ENCODE data around the gene ZNF488.
A peak's percentile ranks its signal among the peaks of the same experiment; 100 is the strongest.
"Not testable (repeated sequence)": the region's sequence is repeated elsewhere in the genome, so short reads cannot be mapped to it uniquely, and the experiment has no call there.

Gene ZNF488

DNA sequence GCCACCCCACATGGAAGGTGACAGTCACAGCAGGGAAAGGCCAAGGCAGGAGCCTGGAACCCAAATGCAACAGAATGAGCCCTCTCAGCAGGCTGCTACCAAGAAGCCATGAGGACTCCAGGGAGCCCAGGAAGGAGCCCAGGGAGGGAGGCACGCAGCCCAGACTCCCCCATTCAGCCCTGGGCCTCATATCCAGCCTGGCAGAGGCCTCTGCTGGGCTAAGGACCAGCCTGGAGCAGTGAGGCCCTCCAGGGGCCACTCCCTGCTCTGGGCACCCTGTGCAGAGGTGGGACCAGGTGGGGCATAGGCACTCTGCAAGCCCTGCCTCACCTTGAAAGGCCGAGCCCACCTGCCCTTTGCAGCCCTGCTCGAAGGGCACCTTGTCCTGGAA, 25.8 kb upstream of the ZNF488 start:
- DNase-seq = no peak

DNA sequence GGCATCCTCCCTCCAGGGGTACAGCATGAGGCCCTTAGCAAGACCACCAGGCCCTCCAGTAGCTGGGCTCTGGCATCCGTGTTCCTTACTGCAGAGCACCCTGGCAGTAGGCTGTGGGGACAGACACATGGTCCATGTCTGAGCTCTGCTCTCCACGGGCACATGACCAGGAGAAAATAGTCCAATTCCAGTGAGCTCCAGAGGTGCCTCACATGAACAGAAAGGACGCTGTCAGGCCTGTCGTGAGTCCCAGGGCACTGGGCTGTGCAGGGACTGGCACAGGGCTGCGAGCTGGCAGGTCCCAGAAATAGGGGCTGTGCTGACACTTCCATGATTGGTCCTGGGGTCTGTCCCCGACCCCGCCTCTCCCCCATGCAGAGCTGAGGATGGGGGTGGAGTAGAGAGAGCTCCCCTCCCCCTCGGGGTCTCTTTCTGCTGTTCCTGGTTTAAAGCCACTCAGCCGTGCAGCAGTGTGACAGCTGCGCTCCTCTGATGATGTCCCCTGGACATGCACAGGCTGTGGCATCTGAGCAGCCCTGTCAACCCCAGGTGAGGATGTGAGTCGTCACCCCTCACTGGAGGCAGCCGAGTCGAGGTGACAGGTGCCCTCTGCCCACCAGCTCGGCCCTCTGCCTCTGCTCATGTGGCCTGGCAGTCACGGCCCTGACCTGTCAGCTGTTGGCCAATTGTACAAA, 25.2 kb upstream of the ZNF488 start:
- no peak for DNase-seq

DNA sequence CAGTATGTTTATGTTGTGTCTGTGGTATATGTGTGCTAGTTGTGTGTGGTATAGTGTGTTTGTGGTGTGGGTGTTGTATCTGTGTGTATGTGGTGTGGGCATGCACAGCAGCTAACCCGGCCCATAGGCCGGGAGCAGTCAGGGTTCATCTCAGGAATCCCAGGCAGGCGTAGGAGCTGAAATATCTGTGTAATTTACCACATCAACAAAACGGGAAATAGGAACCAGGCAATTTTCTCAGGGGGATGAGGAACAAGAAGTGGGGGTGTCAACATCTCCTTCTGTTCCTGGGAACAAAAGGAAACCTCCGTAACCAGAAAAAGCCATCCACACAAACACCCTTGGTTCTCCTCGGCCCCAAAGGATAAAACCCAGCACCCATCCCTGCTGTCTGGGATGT, 24.5 kb upstream of the ZNF488 start:
- no peak for DNase-seq

DNA sequence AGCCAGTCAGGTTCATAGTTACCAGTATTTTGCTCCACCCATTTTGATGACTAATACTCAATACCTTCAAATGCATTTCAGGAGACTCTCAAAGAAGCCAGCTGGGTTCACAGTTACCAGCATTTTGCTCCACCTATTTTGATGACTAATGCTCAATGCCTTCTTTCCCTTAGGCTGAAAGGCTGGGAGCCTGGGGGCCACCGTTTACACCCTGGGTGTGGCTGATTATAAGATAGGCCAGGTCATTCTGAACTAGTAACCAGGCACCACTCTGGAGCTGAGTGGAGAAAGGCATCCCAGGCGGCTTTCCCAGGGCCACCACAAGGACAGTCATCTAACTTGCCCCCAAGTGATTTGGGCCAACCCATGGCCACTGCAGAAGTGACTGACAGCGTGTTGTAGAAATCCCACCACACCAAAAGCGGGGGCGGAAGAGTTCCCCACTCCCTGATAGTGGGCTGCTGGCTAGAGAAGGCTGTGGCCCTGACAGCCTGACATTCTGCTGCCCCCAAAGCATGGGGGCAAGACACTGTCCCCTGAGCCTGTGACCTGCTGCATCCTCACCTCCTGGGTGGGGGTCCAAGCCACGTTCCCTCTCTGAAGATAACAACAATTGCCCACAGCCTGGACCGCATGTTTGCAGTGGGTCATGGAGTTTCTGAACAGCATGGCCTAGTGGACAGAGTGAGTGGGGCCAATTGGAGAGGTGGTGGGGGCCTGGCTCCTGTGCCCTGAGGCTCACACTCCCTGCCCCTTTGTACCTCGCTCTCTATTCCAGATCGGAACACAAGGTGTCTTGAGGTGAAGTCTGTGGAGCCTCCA, 23.0 kb upstream of the ZNF488 start:
- DNase-seq = no peak

DNA sequence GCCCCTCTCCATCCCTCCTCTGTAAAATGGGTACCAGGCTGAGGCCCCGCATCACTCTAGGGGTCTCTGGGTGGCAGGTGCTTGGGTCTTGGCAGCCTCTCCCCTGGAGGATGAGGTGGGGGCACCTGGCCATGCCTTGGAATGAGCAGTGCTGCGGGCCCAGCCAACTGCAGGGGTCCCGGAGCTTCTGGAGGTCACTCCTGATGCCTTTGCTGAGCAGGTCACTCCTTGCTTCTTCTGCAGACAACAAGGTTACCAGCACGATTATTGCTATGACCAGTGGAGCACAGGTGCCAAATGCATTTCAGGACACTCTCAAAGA, 22.4 kb upstream of the ZNF488 start:
- DNase-seq = no peak

DNA sequence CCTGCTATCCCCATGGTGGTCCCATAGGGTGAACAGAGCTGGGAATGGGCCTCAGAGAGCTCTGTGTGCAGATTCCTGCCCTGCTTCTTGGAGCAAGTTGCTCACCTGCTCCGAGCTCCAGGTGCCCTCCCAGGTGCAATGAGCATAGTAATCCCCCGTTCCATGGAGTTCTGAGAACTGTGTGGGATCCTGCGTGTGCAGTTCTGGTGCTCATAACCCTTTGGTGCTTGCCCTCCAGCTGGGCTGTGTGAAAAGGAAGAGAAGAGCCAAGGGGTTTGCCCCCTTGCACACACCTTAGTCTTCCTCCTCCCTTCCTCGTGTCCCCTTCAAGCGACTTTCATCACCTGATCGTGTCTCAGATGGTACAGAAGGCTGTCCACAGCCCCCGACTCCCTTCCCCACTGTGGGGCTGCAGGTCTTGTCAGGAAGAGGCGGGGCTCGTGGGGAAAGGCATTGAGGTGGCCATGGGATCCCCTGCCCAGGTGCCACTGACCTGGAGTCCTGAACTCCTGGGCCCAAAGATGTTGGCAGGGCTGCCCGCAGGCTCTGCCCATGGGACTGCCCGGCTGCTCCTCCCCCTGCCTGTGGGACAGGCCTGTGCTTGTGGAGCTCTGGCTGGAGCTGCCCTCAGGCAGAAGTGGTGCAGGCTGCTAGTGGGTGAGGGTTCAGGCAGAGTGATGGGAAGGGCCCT, 21.9 kb upstream of the ZNF488 start:
- no peak for DNase-seq

DNA sequence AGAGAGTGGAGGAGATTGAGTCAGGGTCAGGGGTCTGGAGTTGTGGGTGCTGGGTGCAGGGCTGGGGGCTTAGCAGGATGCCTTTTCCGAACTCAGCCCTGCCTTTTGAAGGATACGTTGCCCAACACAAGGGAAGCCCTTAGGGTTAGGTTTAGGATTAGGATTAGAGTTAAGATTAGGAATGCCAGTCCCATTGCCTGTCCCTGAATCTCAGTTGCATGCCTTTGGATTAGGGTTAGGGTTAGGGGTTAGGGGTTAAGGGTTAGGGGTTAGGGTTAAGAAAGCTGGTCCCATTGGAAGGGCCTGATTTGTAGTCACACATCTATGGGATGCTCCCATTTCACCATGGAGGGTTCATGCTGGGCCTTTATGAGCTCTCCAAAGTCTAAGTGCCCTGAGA, 20.8 kb upstream of the ZNF488 start:
- no peak for DNase-seq

DNA sequence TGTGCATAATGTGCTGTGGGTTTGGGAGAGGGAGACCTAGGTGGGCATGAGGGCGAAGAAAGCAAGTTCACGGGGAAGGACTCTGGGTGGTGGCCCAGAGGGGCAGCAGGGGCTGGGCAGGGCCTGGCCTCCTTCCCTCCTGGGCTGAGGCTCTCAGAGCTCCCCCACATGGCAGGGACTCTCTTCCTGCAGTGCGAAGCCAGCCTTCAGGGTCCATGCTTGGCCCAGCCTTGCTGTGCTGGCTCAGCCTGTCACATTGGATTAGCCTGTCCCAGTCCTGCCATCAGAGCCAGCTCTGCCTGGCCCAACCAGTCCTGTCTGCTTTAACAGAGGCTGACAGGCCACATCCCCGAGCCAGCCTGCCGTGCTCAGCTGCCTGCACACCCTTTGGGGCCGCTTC, 20.4 kb upstream of the ZNF488 start:
- no peak for DNase-seq

DNA sequence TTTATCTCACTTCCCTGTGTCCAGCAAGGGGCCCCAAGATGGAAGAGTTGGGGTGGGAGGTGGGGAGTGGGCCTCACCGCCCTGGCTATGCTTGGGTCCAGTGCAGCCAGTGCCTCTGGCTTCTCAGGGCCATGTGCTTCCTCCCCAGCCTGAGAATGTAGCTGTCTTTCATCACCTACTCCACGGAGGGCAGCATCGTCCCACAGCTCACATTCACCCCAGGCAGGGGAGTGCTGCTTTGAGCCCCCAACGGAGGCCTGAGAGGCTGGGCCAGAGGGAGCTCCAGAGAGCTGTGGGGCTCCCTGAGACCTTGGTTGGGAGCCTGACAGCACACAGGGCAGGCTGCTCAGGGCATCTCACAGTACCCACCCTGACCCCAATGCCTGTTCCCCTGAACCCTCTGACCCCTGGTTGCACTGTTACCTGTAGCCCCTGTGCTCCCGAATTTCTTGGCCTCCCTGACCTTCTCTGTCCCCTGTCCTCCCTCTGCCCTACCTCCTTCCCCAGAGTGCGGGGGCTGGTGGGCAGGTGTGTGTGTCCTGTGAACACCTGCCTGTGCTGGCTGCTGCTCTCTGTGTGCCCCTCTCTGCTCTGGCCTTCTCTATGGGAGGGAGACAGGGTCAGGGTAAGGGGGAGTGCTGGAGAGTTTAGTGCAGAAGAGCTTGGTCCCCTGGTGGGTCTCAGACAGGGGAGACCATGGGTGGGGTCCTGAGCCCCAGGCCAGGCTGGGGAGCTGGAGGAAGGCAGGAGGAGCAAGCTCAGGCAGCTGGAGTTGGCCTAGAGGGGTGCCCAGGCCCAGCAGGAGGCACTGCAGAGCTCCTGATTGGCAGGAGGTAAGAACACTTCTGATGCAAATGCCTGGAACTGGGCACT, 19.6 kb upstream of the ZNF488 start:
- no peak for DNase-seq

DNA sequence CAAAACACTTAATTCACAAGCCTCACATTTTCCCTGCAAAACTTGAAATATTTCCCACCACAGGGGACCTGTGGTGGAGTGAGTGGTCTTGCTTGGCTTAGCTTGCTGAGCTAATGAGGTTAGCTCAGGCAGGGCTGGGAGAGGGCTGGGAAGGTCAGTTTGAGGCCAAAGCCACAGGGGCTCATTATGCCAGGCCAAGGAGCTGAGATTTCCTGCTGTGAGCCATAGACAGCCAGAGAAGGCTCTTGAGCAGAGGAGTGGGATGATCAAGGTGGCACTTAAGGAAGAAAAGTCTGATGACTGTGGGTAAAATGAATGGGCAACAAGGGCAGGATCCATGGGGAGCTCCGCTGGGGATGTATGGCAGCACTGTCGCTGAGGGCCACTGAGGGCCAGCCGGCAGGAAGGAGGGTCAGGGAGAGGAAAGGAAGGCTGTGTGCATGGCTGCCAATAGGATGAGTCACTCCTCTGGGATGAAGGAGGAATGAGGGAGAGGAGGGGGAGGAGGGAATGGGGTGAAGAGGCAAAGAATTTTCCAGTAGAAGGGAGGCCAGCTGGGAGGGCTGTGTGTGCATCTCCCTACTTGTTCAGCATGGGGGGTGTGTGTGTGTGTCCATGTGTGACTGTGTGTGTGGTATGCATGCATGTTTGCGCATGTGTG, 18.7 kb upstream of the ZNF488 start:
- no peak for DNase-seq

DNA sequence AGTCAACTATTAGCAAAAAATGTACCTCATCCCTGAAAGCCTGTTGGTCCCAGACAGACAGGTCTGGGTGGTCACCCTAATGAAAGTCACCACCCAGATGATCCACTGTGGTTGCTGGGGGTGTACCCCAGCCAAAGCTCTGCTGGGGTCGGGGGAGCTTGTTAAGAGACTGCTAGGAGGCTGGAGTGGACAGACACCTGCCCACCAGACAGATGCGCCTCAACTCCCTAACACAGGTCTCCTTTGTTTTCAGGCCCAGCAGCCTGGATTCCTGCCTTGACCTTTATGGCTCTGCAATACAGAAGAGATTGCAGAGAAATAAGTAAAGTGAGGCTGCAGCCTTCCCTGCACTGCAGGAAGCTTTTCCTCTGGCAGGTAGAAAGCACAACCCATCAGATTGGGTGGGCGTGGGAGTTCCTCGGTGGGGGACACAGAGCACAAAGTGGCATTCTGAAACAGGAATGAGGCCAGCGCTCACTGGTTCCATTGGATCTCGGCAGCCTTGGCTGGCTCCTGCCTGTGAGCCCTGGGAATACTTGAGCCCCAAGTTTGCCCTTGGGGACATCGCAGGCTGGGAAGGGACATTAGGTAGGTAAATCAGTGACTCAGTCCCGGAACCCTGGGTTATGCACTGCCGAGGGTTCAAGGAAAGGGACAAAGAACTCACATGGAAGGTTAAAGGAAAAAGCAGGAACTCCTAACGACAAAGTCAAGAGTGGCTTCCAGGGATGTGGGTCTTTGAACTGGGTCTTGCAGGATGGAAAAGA, 18.0 kb upstream of the ZNF488 start:
- DNase-seq = no peak

DNA sequence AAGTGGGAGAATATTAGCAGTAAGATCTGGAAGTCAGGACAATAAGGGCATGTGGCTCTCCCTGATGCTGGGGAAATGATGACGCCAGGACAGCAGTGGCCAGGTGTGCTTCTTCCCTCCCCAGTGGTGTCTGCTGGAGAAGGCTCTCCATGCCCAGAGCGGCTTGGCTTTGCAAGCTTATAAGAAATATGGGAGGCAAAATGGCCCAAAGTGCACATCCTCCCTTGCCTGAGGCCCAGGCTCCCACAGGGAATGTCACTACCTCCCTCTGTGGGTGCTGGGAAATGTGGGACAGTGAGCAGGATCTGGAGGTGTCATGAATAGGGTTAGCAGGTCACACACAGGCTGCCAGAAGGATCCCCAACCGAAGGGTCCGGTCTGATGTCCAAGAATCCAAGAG, 17.1 kb upstream of the ZNF488 start:
- no peak for DNase-seq

DNA sequence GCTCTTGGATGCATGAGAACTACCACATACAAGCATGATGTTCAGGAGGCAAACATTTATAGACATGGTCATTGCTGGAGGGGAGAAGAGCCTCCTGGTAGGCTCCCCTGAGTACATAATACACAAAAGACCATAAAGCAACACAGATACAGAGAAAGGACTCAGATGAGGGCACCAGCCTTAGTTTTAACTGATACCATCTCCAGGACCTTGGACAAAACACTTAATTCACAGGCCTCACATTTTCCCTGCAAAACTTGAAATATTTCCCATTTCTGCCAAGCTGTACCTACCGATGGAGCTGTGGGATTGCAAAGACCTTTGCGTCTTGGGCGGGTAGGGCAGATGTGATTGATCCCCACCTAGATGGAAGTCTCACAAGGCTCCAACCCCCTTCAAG, 16.7 kb upstream of the ZNF488 start:
- no peak for DNase-seq

DNA sequence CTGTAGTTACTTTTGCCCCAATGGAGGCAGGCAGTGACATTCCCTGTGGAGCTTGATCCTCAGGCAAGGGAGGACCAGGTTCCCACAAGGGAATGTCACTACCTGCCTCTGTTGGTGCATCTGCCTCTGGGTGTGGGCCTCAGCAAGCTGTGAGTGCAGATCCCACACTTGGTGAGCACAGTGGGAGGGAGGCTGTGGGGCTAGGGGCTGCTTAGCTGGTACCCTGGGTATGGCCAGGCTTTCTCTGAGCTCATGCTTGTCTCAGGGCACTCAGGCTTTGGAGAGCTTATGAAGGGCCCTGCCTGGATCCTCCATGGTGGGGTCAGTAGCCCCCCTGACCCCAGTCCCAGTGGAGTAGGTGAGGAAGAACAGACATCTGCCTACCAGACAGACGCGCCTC, 16.2 kb upstream of the ZNF488 start:
- DNase-seq = no peak

DNA sequence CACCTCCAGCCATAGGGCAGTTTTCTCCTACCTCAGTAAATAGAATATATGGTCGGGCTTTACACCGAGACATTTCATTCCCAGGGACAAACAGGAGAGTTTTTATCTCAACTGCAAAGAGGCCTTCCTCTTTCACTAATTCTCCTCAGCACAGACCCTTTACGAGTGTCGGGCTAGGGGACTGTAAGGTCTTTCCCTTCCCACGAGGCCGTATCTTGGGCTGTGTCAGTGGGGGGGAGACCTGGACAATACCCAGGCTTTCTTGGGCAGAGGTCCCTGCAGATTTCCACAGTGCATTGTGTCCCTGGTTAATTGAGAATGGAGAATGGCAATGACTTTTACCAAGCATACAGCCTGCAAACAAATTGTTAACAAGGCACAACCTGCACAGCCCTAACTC, 13.2 kb upstream of the ZNF488 start:
- no peak for DNase-seq

DNA sequence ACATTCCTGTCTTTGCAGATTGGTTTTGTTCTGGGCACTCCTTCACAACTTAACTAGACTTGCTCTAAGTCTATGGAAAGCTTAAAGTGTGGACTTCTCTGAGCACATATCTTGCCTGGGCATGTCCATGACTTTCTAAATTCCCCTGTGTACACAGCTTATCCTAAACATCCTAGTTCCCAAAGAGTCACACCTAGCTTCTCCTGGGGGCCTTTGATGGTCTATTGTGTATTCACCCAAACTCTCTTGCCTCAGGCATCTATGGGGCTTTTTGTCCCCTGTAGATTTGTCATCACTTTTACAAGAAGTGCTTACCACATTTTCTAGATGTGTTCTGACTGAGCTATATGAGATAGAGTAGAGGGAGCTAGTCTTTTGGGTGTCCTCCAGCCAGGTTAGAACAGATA, 12.2 kb upstream of the ZNF488 start:
- DNase-seq = no peak

DNA sequence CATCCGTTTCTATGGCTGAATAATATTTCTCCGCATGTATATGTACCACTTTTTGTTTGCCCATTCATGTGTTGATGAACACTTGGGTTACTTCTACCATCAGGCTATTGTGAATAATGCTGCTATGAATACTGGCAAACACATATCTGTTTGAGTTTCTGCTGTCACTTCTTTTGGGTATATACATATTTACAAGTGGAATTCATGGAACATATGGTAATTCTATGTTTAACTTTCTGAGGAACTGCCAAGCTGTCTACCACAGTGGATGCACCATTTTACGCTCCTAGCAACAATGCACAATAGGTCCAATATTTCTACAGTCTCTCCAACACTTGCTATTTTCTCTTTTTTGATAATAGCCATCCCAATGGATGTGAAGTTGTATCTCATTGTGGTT, 5.5 kb upstream of the ZNF488 start:
- no peak for DNase-seq

DNA sequence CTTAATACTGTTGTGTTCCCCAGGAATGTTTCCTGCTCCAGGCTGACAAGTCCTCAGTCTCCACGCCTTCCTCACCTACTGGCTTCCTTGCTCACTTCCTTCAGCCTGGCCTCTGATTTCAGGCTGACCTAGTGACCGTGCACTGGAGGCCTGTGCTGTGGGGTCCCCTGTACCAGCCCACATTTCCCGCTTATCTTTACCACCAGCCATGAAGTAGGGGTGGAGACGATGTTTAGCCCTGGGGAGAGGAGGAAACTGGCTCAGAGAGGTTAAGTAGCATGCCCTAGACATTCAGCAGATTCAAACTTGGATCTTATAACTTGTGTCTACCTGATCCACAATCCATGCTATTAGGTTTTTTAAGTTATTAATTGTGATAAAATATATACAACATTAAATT, 4.8 kb upstream of the ZNF488 start:
- no peak for DNase-seq

DNA sequence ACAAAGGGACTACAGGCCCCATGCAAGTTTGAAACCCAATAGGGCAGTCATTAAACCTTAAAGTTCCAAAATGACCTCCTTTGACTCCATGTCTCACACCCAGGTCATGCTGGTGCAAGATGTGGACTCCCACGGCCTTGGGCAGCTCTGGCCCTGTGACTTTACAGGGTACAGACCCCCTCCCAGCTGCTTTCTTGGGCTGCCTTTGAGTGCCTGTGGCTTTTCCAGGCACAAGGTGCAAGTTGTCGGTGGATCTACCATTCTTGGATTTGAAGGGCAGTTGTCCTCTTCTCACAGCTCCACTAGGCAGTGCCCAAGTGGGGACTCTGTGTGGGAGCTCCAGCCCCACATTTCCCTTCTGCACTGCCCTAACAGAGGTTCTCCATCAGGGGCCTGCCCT, 2.0 kb upstream of the ZNF488 start:
- not testable (repeated sequence) for DNase-seq

DNA sequence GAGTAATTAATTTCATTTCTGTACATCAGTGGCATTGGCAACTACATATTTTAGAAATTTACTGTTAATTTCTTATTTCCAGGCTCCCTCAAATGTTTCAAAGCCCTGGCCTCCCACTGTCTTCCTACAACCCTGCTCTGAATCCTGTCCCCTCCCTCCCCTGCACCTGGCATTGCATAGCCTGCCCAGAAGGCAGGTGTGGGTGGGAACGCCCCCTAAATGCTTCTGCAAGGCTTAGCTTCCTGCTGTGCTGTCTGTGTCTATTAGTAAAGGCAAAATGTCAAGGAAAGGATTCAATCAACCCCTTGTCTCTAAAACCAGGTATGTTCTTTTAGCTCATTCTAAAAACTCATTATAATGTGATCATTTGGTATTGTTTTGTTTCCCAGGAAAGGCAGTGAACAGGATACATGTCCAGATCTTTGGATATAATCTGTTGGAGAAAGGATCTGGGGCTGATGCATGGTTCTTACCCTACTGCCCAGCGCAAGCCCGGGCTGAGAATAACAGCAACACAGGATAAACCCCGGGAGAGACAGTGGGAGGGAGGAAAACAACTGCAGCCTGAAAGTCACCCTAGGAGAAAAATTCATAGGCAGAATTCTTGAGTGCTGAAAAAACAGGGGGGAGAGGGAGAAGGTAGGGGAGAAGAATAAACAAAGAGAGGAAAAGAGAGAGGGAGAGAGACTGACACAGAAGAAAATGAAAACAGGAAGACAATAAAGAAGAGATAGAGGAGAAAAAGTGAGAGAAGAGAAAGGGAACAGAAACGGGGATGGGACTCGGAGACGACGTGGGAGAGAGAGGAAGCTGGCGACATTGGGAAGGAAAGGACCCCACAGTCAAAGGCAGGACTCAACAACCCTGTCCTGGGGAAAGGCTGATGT, 589 bp downstream of the ZNF488 start:
- peak; percentile 72 for DNase-seq
